Measurements from ENCODE around the gene NHERF1.
A peak's percentile ranks its signal among the peaks of the same experiment; 100 is the strongest.

Gene NHERF1

GRCh38 chr17:74776044-74776962 is 27.9 kb downstream of the NHERF1 start, which contains the start of gene NAT9:
Gene NAT9, minus strand, starts transcription at chr17:74776345. Its CDS starts 647 bp downstream, at chr17:74775698.
- H3K36me3 ChIP-seq (ENCODE audit: control insufficient read depth in 2 of 2, insufficient read depth in 2 of 2, low read length in 2 of 2) = peaks cover 28 to 32% of the 10 kb centered on the region in 2 donors
- peak within 1 kb of the TSS; percentile 31 for H3K27ac ChIP-seq (ENCODE audit: low read length)
- no peaks in the 10 kb centered on the region for H3K9me3 ChIP-seq (ENCODE audit: control insufficient read depth in 2 of 2, low read length in 2 of 2)
- H3K4me3 ChIP-seq (ENCODE audit: low read length in 2 of 2) = peak within 1 kb of the TSS; percentile 93 to 97
- peak within 1 kb of the TSS; percentile 83 to 93 for H3K9ac ChIP-seq (ENCODE audit: low read length in 2 of 2)
- H3K27me3 ChIP-seq (ENCODE audit: control insufficient read depth in 1 of 2, insufficient read depth in 2 of 2, low read length in 2 of 2) = no peaks in the 10 kb centered on the region
- H3K4me1 ChIP-seq (ENCODE audit: control insufficient read depth, insufficient read depth, low read length) = peaks cover 23% of the 10 kb centered on the region

DNA sequence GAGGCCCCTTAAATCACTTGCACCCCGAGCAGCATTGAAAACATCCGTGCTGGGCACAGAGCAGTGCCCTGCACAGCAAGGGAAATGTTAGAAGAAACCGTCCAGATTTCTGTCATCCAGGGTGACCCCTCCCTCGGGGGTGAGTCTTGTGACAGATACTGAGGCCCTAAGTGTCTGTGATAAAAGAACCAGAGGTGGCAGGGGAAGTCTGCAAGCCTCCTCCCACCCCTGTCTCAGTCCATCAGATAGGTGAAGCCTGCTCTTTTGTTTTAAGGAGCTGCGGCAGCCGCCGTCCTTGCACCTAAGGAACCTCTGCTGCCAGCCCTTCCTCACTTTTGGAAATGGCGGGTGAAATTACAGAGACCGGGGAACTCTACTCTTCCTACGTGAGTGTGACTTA is 28.6 kb downstream of the NHERF1 start:
- peaks cover 23% of the 10 kb centered on the region for H3K4me1 ChIP-seq (ENCODE audit: control insufficient read depth, insufficient read depth, low read length)
- H3K4me3 ChIP-seq (ENCODE audit: low read length in 2 of 2) = peak overlapping the region; percentile 88 to 93
- peak overlapping the region; percentile 68 to 78 for H3K9ac ChIP-seq (ENCODE audit: low read length in 2 of 2)
- H3K9me3 ChIP-seq (ENCODE audit: control insufficient read depth in 2 of 2, low read length in 2 of 2) = no peaks in the 10 kb centered on the region
- peaks cover 23 to 25% of the 10 kb centered on the region in 2 donors for H3K36me3 ChIP-seq (ENCODE audit: control insufficient read depth in 2 of 2, insufficient read depth in 2 of 2, low read length in 2 of 2)
- no peaks in the 10 kb centered on the region for H3K27me3 ChIP-seq (ENCODE audit: control insufficient read depth in 1 of 2, insufficient read depth in 2 of 2, low read length in 2 of 2)
- no peak overlapping the region for H3K27ac ChIP-seq (ENCODE audit: low read length)

GRCh38 chr17:74777901-74778515 is 29.6 kb downstream of the NHERF1 start:
- peaks cover 13 to 15% of the 10 kb centered on the region in 2 donors for H3K36me3 ChIP-seq (ENCODE audit: control insufficient read depth in 2 of 2, insufficient read depth in 2 of 2, low read length in 2 of 2)
- H3K9me3 ChIP-seq (ENCODE audit: control insufficient read depth in 2 of 2, low read length in 2 of 2) = no peaks in the 10 kb centered on the region
- H3K9ac ChIP-seq (ENCODE audit: low read length in 2 of 2) = no peak overlapping the region
- no peak overlapping the region for H3K4me3 ChIP-seq (ENCODE audit: low read length in 2 of 2)
- no peak overlapping the region for H3K27ac ChIP-seq (ENCODE audit: low read length)
- peaks cover 23% of the 10 kb centered on the region for H3K4me1 ChIP-seq (ENCODE audit: control insufficient read depth, insufficient read depth, low read length)
- no peaks in the 10 kb centered on the region for H3K27me3 ChIP-seq (ENCODE audit: control insufficient read depth in 1 of 2, insufficient read depth in 2 of 2, low read length in 2 of 2)

GRCh38 chr17:74778960-74779359 is 30.5 kb downstream of the NHERF1 start:
- H3K36me3 ChIP-seq (ENCODE audit: control insufficient read depth in 2 of 2, insufficient read depth in 2 of 2, low read length in 2 of 2) = peaks cover 8 to 9% of the 10 kb centered on the region in 2 donors
- H3K9ac ChIP-seq (ENCODE audit: low read length in 2 of 2) = no peak overlapping the region
- H3K27ac ChIP-seq (ENCODE audit: low read length) = no peak overlapping the region
- no peak overlapping the region for H3K4me3 ChIP-seq (ENCODE audit: low read length in 2 of 2)
- H3K9me3 ChIP-seq (ENCODE audit: control insufficient read depth in 2 of 2, low read length in 2 of 2) = no peaks in the 10 kb centered on the region
- H3K4me1 ChIP-seq (ENCODE audit: control insufficient read depth, insufficient read depth, low read length) = peaks cover 23% of the 10 kb centered on the region
- no peaks in the 10 kb centered on the region for H3K27me3 ChIP-seq (ENCODE audit: control insufficient read depth in 1 of 2, insufficient read depth in 2 of 2, low read length in 2 of 2)

- H3K27me3 ChIP-seq (ENCODE audit: control insufficient read depth in 1 of 2, insufficient read depth in 2 of 2, low read length in 2 of 2) = no peaks in the 10 kb centered on the region
- no peak overlapping the region for H3K27ac ChIP-seq (ENCODE audit: low read length)
- H3K4me1 ChIP-seq (ENCODE audit: control insufficient read depth, insufficient read depth, low read length) = peaks cover 23% of the 10 kb centered on the region
- H3K36me3 ChIP-seq (ENCODE audit: control insufficient read depth in 2 of 2, insufficient read depth in 2 of 2, low read length in 2 of 2) = peaks cover 8 to 9% of the 10 kb centered on the region in 2 donors
- H3K9me3 ChIP-seq (ENCODE audit: control insufficient read depth in 2 of 2, low read length in 2 of 2) = no peaks in the 10 kb centered on the region
- H3K9ac ChIP-seq (ENCODE audit: low read length in 2 of 2) = no peak overlapping the region
- no peak overlapping the region for H3K4me3 ChIP-seq (ENCODE audit: low read length in 2 of 2)
Observed at GRCh38 chr17:74779501-74779900, 31.1 kb downstream of the NHERF1 start.

- Histone ChIP-seq H3K9ac (ENCODE audit: low read length in 2 of 2) (no peak overlapping the region), H3K27ac (ENCODE audit: low read length) (no peak overlapping the region)
Observed at GRCh38 chr17:74779948-74780400, 31.5 kb downstream of the NHERF1 start.

GRCh38 chr17:74780443-74781238 is 32.2 kb downstream of the NHERF1 start:
- Histone ChIP-seq H3K9me3 (ENCODE audit: control insufficient read depth in 2 of 2, low read length in 2 of 2) (no peaks in the 10 kb centered on the region), H3K4me3 (ENCODE audit: low read length in 2 of 2) (no peak overlapping the region), H3K27ac (ENCODE audit: low read length) (no peak overlapping the region)

More at GRCh38 chr17:74779948-74780400, 31.5 kb downstream of the NHERF1 start:
- peaks cover 23% of the 10 kb centered on the region for H3K4me1 ChIP-seq (ENCODE audit: control insufficient read depth, insufficient read depth, low read length)
- H3K27me3 ChIP-seq (ENCODE audit: control insufficient read depth in 1 of 2, insufficient read depth in 2 of 2, low read length in 2 of 2) = no peaks in the 10 kb centered on the region
- H3K9me3 ChIP-seq (ENCODE audit: control insufficient read depth in 2 of 2, low read length in 2 of 2) = no peaks in the 10 kb centered on the region
- peaks cover 8 to 9% of the 10 kb centered on the region in 2 donors for H3K36me3 ChIP-seq (ENCODE audit: control insufficient read depth in 2 of 2, insufficient read depth in 2 of 2, low read length in 2 of 2)
- H3K4me3 ChIP-seq (ENCODE audit: low read length in 2 of 2) = no peak overlapping the region

DNA sequence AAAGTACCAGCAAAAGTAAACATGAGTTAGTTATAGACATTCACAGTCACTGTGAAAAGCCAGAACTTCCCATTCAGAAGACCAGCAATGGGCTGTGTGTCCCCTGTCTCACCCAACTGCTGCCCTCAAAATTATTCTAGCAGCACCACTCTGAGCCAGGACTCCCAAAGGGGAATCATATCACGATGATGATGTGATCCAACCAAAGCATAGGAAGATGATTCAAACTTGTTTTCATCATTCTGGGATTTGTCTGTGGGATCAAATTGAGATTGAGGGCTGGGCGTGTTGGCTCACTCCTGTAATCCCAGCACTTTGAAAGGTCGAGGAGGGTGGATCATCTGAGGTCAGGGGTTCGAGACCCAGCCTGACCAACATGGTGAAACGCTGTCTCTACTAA is 34.1 kb downstream of the NHERF1 start:
- peaks cover 12 to 14% of the 10 kb centered on the region in 2 donors for H3K36me3 ChIP-seq (ENCODE audit: control insufficient read depth in 2 of 2, insufficient read depth in 2 of 2, low read length in 2 of 2)

More at GRCh38 chr17:74780443-74781238, 32.2 kb downstream of the NHERF1 start:
- Histone ChIP-seq H3K36me3 (ENCODE audit: control insufficient read depth in 2 of 2, insufficient read depth in 2 of 2, low read length in 2 of 2) (peaks cover 8 to 9% of the 10 kb centered on the region in 2 donors), H3K9ac (ENCODE audit: low read length in 2 of 2) (no peak overlapping the region), H3K4me1 (ENCODE audit: control insufficient read depth, insufficient read depth, low read length) (peaks cover 16% of the 10 kb centered on the region), H3K27me3 (ENCODE audit: control insufficient read depth in 1 of 2, insufficient read depth in 2 of 2, low read length in 2 of 2) (no peaks in the 10 kb centered on the region)

GRCh38 chr17:74784125-74784810 is 35.8 kb downstream of the NHERF1 start:
- H3K27ac ChIP-seq (ENCODE audit: low read length) = no peak overlapping the region
- no peak overlapping the region for H3K4me3 ChIP-seq (ENCODE audit: low read length in 2 of 2)
- no peak overlapping the region for H3K9ac ChIP-seq (ENCODE audit: low read length in 2 of 2)
- peaks cover 12 to 14% of the 10 kb centered on the region in 2 donors for H3K36me3 ChIP-seq (ENCODE audit: control insufficient read depth in 2 of 2, insufficient read depth in 2 of 2, low read length in 2 of 2)
- no peaks in the 10 kb centered on the region for H3K9me3 ChIP-seq (ENCODE audit: control insufficient read depth in 2 of 2, low read length in 2 of 2)
- H3K4me1 ChIP-seq (ENCODE audit: control insufficient read depth, insufficient read depth, low read length) = no peaks in the 10 kb centered on the region
- H3K27me3 ChIP-seq (ENCODE audit: control insufficient read depth in 1 of 2, insufficient read depth in 2 of 2, low read length in 2 of 2) = no peaks in the 10 kb centered on the region

More for the DNA sequence above, 34.1 kb downstream of the NHERF1 start:
- H3K27ac ChIP-seq (ENCODE audit: low read length) = no peak overlapping the region
- H3K27me3 ChIP-seq (ENCODE audit: control insufficient read depth in 1 of 2, insufficient read depth in 2 of 2, low read length in 2 of 2) = no peaks in the 10 kb centered on the region
- H3K4me3 ChIP-seq (ENCODE audit: low read length in 2 of 2) = no peak overlapping the region
- no peaks in the 10 kb centered on the region for H3K9me3 ChIP-seq (ENCODE audit: control insufficient read depth in 2 of 2, low read length in 2 of 2)
- H3K9ac ChIP-seq (ENCODE audit: low read length in 2 of 2) = no peak overlapping the region
- H3K4me1 ChIP-seq (ENCODE audit: control insufficient read depth, insufficient read depth, low read length) = no peaks in the 10 kb centered on the region

Data from stomach smooth muscle (tissue), 2 donors.